Epithelial cell of proximal tubule (primary cell): ENCODE measurements around the gene SH3RF3. TPM values are rescaled to one million over a fixed set of nuclear protein-coding genes. Genes with fewer than 3 reads are reported as not detected.
"Not testable (repeated sequence)": the region's sequence is repeated elsewhere in the genome, so short reads cannot be mapped to it uniquely, and the experiment has no call there.

Source experiments
- DNase-seq: peaks from one replicate; pipeline ENCODE4 v3.0.0-alpha.2; 2011; ENCODE audit warnings: low read depth
- H3K4me3 ChIP-seq: 2 replicates; pipeline ENCODE4 v1.5.1; 2011; ENCODE audit warnings: low read depth, mild to moderate bottlenecking, low read length
- CTCF ChIP-seq: conservative IDR thresholded peaks from 2 replicates; pipeline ENCODE4 v1.5.1; 2012; ENCODE audit warnings: low read depth, mild to moderate bottlenecking, low read length
- total RNA-seq: library from RNA; depleted of rRNA; stranded (reverse); fragments of >200 nt; gene quantifications from 2 replicates; pipeline ENCODE4 v1.2.3, GENCODE V29; 2015

SH3RF3 gene
- total RNA-seq, 1 donor from 2014 or later, result 1.7 TPM

- DNase-seq, result no peak
- no peak for TF ChIP-seq CTCF
- H3K4me3 ChIP-seq, result no peak overlapping the region
Measured at GRCh38 chr2:109117780-109118179, 11.2 kb upstream of the SH3RF3 start.

- H3K4me3 ChIP-seq, result no peak overlapping the region
- DNase-seq, result no peak
- no peak for TF ChIP-seq CTCF
Measured at GRCh38 chr2:109118321-109118720, 10.7 kb upstream of the SH3RF3 start.

- no peak overlapping the region for H3K4me3 ChIP-seq
- DNase-seq, result no peak
- no peak for TF ChIP-seq CTCF
Measured at GRCh38 chr2:109120166-109120565, 8.8 kb upstream of the SH3RF3 start.

GRCh38 chr2:109120686-109121085 lies 8.3 kb upstream of the SH3RF3 start:
- DNase-seq, result not testable (repeated sequence)

GRCh38 chr2:109123586-109124201 lies 5.3 kb upstream of the SH3RF3 start:
- DNase-seq, result no peak
- TF ChIP-seq CTCF, result no peak
- no peak overlapping the region for H3K4me3 ChIP-seq

More at GRCh38 chr2:109120686-109121085, 8.3 kb upstream of the SH3RF3 start:
- H3K4me3 ChIP-seq, result not testable (repeated sequence)

- TF ChIP-seq CTCF, result no peak
- H3K4me3 ChIP-seq, result no peak overlapping the region
- no peak for DNase-seq
Measured at GRCh38 chr2:109124982-109125592, 3.9 kb upstream of the SH3RF3 start.

GRCh38 chr2:109125593-109126500 lies 3.2 kb upstream of the SH3RF3 start:
- peak; percentile 90 for DNase-seq
- no peak for TF ChIP-seq CTCF
- H3K4me3 ChIP-seq, result no peak overlapping the region
